GM21717 (cell line): ENCODE data around the gene MTSS2.

Source experiments
- ATAC-seq: cut with Tn5 transposase; IDR thresholded peaks from one replicate; pipeline ENCODE4 v1.9.1; 2021; ENCODE audit warnings: mild to moderate bottlenecking, moderate library complexity; ENCODE audit not compliant: unreplicated experiment

MTSS2 gene, protein sequence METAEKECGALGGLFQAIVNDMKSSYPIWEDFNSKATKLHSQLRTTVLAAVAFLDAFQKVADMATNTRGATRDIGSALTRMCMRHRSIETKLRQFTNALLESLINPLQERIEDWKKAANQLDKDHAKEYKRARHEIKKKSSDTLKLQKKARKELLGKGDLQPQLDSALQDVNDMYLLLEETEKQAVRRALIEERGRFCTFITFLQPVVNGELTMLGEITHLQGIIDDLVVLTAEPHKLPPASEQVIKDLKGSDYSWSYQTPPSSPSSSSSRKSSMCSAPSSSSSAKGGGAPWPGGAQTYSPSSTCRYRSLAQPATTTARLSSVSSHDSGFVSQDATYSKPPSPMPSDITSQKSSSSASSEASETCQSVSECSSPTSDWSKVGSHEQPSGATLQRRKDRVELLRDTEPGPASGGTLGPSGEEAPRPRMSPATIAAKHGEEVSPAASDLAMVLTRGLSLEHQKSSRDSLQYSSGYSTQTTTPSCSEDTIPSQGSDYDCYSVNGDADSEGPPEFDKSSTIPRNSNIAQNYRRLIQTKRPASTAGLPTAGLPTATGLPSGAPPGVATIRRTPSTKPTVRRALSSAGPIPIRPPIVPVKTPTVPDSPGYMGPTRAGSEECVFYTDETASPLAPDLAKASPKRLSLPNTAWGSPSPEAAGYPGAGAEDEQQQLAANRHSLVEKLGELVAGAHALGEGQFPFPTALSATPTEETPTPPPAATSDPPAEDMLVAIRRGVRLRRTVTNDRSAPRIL

DNA sequence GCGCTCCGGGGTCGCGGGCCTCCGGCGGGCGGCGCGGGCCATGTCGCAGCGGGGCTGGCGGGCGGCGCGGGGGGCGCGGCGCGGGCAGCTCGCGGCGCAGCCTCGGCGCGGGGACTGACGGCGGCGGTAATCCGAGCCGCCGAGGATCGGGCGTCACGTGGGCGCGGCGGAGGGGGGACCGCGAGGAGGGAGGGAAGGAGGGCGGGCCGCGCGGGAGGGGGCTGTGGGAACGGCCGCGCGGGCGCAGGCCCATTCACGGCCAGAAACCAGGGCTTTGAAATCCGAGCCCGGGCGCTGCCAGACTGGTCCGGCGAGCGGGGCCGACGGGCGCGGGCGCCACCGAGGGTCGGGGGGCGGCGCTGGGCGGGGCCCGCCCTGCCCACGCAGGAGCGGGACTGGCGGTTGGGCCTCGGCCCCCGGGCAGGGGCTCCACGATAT, at the start of gene MTSS2:
Gene MTSS2, minus strand, starts transcription at position 116 of the 438 bp plus-strand sequence. CDS start 262 bp downstream, outside the sequence.
- no peak for ATAC-seq

DNA sequence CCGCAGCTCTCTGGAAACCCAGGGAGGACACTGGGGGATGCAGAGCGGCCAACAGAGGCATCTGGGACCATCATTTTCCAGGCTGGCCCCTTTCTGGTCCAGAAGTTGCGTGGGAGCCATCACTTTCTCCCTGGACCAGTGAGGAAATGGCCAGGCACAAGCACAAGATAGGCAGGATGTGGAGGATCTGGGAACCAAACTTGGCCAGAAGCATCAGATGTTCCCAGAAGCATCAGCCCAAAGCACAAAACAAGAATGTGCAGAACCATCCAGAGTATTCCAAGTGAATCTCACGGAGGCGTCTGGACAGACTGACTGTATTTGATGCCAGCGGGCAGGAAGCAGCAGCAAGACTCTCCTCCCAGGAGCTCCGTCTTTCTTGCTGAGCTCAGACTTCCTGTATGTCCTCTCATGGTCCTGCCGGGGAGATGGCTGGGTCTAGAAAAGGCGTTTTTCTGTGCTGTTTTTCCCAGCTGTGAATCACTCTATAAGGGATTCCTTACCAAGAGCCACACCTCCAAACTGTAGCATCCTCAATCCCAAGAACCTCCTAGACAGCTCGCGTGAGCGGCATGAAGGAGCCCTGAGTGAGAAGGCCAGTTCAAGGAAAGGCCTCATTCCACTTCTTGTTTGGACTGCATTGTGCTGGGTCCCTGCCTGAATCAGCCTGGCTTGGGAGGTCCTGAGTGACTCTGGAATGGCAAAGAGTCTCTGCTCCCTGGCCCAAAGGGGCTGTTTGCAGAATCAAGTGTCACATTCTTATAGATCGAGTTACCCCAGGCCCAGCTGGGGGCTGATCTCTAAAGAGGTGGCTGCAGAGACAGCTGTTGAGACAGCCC, 49.5 kb upstream of the MTSS2 start:
- no peak for ATAC-seq

DNA sequence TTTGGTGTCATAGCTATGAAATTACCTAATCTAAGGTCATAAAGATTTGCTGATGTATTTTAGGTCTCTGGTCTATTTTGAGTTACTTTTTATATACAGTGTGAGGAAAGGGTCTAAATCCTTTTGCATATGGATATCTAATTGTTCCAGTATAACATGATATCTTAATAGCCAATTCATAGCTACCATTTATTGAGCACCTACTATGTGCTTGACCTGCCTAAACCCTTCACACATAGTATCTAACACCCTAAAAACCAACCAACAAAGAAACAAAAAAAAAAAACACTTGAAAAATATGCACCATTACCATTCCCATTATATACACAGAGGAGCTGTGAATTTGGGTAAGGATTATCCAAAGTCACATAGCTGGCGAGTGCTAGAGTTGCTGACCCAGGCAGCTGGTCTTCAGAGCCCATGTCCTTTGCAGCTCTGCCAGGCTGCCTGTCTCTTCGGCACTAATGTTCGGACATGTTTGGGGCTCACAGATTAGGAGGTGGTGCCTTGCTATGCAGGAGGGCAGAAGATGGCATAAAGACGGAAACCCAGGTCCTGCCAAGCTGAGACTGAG, 48.8 kb upstream of the MTSS2 start:
- ATAC-seq: no peak

DNA sequence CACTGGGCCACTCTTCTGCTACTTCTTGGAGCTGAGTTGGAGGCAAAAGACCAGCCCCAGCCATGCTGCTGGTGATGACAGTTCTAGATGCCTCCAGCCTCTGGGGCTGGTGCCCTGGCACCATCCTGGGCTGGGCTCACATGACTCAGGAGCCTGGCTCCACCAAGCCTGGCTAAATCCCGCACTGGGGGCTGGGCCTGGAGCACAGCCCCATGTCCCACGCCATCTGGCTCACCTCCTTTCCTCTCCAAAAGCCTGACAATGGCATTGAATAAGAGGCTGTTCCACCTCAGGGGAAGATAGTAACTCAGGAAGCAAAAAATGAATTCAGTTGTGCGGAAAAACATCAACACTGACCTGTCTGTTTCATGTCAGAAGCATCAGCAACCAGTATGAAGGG, 45.1 kb upstream of the MTSS2 start:
- no peak for ATAC-seq

DNA sequence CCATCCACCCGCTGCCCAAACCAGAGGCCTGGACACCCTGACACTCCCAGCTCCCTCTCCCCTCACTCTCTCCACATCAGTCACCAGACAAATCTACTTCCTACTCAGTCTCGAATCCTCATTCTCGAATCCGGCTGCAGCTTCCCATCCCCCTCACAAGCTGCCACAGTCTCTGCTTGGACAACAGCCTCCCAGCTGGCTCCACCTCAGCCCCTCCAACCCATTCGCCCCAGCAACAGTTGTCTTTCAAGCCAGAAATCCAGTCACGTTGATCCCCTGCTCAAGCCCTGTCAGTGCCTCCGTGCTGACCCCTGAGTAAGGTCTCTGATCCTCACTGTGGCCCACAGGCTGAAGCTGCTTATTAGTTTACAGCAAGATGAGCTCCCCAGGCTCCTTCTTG, 44.2 kb upstream of the MTSS2 start:
- no peak for ATAC-seq

DNA sequence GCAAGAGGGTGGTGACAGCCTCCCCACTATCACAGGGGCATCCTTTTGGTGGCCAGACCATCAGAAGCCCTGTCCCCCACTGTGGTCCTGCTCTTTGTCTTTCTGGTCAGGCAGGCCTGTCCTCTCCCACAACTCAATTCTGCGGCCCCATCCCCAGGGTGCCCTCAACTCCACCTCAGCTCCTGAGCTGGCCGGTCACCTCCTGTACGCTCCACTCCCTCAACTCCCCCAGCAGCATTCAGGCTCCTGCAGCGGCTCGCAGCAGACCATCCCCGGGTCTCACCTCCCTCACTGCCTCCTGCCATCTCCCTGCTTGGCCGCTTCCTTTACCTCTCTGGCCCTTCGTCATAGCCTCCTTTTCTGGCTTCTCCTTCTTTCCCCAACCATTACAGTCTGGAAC, 43.4 kb upstream of the MTSS2 start:
- ATAC-seq: no peak

DNA sequence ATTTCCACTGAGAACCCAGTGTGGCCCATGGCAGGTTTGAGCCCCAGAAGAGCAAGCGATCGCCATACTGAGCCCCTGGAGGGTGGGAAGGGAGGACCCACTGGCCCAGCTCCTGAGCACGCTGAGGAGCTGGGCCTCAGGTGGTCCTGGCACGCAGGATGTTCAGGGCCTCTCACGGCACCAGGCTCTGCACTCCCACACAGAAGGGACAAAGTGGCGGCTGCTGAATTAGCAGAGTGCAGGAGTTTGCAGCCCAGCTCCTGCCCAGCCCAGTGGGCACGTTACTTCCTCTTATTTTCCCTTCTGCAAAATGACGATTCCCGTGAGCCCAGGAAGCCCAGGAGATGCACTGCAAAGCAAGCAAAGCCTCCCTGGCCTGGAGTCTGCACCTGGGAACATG, 42.3 kb upstream of the MTSS2 start:
- no peak for ATAC-seq

DNA sequence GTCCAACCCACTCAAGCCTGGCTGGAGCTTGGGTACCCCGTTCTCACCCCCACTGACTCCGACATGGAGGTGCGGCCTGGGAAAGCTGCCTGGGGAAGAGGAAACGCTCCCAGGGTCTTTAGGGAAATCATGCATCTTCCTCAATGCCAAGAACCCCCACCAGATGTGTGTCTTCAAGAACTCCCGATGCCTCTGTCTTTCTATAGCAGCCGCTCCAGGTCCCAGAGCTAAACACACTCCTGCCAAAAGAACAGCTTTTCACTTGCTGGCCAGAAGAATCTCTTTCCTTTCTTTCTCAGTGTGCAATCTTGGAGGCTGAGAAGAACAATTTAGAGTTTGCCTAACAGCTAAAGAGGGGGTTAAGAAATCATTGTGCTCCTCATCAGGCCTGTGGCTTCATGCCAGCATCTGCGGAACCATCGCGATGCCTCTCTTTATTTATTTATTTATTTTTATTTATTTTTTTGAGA, 41.1 kb upstream of the MTSS2 start:
- ATAC-seq: no peak

DNA sequence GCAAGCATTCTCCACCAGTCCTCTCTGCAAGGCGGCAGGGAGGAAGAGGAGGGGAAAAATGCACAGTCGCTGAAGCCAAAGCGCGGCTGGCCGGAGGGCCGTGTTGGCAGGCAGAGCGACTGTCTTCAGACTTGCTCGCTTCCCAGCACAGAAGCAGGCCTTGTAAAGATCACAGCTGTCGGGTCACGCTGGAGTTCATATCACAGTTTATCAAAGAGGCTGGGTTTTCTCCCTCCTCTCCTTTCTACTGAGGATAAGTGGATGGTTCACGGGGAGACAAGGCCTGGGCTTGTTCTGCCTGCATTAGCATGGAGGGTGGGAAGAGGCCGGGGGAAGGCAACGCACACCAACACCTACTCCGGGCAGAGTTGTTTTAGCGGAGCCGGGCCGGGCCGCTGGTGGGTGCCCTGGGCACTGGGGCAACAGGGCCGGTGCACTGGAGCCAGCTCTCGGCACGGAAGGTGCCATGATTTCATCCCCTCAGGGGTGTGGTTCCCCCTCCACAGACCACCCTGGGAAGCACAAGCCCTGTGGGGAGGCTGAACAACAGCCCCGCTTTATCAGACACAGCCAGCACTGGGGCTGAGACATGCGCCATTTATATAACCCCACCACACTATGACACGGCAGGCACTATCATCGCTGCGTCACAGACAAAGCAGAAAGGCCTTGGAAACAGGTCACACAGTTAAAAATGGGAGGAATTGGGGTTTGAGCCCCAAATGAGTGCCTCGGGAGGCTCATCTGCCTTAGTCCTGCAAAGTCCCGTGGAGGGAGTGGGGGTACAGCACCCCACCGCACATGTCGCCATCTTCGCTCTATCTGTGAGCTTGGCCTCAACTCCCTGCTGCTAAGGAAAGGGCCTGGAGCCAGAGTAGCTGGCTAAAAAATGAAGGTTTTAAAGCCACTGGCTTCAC, 40.3 kb upstream of the MTSS2 start:
- no peak for ATAC-seq

DNA sequence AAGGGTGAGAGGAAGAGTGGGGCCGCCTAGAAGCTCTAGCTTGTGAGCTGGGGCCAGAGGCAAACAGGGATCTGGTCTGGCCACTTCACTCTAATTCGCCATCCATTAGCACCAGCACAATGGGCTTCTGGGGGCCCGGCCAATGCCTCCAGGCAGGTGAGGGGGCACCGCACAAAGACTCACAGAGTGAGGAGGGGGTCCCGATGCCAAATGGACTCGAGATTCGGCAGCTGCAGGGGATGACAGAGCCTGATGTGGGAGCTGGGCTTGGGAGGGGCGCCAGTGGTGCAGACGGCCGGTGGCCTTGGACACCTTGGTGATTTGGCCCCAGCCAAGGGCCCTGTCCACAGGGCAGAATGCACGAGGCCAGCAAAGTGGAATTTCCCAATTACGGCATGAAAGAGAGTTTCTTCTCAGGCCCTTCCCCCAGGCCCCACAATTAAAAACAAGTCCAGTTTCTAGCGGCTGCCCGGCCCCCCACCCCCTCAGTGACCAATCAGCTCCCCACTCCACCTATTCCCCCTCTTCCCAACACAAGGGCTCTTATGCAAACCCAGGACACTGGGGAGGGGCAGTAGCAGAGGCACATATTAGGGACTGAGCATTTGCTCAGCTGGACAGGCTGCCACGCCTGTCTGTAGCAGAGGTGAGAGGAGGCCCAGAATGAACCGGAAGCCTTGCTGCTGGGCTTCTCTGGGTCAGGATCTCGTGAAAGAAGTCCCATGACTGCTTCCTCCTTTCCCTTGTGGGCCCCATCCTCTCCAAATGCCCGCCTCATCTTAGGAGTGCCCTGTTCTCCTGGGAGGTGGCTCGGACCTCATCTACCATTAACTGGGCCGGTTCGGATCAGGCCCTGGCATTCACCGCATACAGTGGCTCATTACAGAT, 39.4 kb upstream of the MTSS2 start:
- ATAC-seq: no peak

DNA sequence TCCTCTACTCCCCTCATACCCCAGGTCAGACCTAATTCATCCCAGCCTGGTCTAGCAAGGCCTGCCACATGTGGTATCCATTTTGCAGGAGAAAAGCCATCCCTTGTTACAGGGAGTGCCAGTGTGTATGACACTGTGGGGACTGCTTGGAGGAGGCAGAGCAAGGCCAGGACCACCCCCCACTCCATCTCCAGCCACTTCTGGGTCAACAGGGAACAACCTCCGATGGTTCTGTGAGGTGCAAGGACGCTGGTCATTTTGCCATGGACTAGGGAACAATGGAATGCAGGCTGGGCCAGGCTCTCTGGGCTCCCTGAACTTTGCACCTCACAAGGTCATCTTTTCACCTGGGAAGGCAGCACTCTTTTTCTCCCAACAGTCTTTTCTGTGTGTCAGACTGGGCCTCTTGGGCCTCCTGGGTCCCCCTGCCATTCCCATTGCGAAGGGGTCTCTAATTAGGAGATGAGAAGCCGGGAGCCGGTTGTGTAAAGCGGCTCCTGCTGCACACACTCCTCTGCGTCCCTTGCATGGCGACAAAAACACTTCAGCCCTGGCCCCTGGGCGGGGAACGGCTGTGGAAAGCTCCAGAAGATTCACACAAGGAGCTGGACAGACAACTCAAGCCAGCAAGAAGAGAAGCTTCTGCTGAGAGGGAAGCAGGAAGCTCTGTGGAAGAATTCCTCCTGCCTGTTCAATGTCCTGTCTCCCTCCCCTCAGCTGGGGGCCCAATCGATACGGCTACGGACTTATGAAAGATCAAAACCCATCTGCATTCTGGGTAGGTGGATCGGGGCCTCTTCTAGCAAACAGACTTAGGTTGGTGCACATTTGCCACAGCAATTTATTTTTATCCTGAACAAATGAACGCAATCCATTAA, 38.5 kb upstream of the MTSS2 start:
- no peak for ATAC-seq

DNA sequence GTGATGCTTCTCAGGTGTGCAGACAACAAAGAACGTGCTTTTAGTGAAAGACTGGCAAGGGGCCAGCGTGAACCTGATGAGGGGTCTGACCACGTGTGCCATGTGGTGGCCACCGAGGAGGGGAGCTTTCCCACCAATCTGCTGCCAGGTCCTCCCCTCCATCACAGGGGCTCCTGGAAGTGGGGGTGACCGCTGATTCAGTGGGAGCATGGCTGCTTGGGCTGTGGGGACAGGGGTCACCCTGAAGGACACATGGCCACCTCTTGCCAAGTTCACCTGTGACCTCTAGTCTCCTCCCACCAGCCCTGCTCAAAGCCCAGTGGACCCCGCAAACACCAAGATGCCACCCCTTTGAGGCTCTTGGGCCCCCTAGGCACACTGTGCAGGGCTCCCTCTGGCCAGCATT, 37.9 kb upstream of the MTSS2 start:
- ATAC-seq: no peak

DNA sequence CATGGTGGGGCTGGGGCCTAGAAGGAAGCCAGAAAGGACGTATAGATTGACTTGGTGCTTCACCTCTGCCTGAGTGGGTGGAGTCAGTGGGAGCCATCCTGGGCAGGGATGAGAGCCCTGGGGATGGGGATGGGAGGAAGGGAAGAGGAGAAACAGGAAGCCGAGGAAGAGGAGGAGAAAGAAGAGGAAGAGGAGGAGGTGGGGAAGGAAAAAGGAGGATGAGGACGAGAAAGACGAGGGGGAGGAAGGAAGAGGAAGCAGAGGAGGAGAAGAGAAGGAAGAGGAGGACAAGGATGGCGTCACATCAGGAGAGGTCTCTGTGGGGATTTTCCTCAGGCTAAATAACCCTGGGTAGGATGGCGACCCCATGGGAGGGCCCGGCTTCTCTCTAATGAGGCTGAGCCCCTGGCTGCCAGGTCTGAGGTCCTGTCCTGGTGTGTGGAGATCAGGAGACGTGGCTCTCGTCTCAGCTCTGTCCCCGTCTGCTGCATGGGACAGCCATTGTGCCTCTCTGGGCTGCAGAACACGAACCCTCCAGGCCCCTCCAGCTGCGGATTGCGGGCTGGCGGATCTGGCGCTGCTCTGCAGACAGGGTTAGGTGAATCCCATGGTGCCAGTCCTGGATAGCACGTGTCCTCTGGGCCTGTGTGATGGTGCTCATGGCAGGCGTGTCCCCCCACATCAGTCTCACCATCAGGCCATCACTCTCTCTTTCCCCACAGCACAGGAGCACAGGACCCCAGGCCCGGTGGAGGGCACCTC, 35.5 kb upstream of the MTSS2 start:
- no peak for ATAC-seq

DNA sequence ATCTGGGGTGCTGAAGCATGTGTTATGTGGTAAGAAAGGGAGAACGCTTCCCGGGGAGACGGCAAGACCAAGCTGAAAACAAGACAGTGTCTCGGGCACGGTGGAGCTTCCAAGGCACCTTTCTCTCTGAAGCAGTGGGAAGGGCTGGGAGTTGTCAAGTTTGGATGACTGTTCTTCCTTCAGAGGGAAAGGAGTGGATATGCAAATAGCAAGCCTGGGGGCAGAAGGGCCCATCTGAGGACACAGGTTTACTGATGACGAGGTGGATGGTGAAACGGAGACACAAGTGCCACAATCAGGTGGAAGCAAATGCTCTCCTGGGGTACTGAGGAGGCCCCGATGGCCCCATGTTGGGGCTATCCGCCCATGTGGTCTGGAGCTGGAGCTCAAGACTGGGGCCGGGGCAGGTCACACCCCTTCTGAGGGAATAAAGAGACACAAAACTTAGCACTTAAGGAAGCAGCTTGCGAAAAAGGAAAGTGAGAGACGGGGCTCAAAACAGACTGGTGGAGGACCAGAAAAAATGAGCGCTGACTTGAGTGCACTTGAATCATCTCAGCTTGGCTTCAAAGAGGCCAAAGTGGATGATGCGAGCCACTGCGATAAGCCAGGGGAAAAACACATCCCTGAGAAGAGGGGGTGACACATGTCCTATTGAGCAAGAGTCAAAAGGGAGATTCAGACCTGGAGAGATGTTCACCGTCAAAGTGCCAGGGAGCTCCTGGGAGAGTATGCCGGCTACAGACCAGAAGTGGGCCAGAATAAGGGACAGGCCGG, 34.8 kb upstream of the MTSS2 start:
- ATAC-seq: no peak

DNA sequence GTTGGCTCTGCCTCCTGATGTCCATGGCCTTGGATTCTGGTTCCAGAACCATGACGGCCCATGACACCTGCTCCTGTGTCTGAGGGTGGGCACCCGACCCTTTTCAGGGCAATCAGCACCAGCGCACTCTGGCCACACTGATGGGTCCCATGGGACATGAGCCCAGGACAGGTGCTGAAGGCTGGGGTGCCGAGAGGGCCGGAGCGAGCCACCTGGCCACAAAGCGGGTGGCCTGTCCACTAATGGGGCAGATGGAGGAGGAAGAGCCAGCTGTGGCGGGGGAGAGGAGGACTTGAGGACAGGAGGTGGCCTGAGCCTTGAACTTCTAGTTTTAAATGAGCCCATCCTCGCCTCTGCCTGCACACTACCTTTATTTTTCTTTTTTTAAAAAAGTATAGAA, 31.2 kb upstream of the MTSS2 start:
- no peak for ATAC-seq

DNA sequence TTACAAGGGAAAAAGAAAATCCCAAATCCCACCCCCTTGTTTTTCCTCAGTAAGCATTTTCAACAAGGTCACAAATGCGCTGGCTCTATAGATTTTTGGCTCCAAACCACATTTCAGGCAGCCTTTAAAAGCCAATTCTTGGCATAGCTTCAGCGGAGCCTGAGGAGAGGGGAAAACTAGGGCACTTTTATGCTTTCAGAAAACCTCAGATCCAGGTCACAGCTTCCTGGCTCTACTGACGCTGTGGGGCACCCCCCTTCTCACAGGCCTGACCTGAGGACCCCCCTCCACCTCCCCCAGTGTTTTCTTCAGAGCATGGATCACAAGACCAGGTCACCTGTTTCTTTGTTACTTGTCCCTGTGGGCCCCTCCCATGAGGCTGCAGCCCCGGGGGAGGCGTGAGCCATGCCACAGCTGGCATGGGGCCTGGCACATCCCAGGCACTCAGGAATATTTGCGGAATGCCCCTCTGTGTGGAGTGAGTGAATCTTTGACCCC, 30.1 kb upstream of the MTSS2 start:
- ATAC-seq: no peak
